ENCODE data around the gene GDPD4. TPM values are rescaled to one million over a fixed set of nuclear protein-coding genes. Genes with fewer than 3 reads are reported as not detected.
"Not testable (repeated sequence)": the region's sequence is repeated elsewhere in the genome, so short reads cannot be mapped to it uniquely, and the experiment has no call there.

GDPD4 gene
- total RNA-seq, 1 donor from 2014 or later = not detected

- Mint-ChIP-seq H3K27ac (no peak overlapping the region), H3K9me3 (no peaks in the 10 kb centered on the region), H3K36me3 (no peaks in the 10 kb centered on the region), H3K27me3 (ENCODE audit: low read depth) (no peaks in the 10 kb centered on the region), H3K4me3 (no peak overlapping the region), H3K4me1 (no peaks in the 10 kb centered on the region)
- TF ChIP-seq CTCF (IDR thresholded peaks at IDR 0.05; ENCODE audit: unreplicated experiment) = no peak
- DNase-seq (ENCODE audit: low spot score in 2 of 2, unreplicated experiment in 2 of 2) = no peak
Observed at GRCh38 chr11:77309401-77310085, 8.1 kb upstream of the GDPD4 start.

DNA sequence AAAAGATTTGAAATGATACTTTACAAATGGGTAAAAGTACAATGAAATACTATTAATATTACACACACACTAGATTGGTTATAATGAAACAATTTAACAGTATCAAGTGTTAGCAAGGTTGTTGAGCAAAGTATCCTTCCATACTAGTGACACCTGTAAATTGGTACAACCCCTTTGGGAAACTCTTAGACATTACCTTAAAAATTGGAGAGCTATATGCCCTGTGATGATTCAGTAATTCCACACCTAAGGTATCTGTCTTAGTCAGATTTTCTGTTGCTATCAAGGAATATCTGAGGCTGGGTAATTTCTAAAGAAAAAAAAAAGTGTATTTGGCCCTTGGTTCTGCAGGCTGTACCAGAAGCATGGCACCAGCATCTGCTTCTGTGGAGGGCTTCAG is 7.4 kb upstream of the GDPD4 start:
- Mint-ChIP-seq H3K9me3 (no peaks in the 10 kb centered on the region), H3K27me3 (ENCODE audit: low read depth) (no peaks in the 10 kb centered on the region), H3K4me3 (no peak overlapping the region), H3K27ac (no peak overlapping the region), H3K36me3 (no peaks in the 10 kb centered on the region), H3K4me1 (no peaks in the 10 kb centered on the region)
- TF ChIP-seq CTCF (IDR thresholded peaks at IDR 0.05; ENCODE audit: unreplicated experiment) = no peak
- no peak for DNase-seq (ENCODE audit: low spot score in 2 of 2, unreplicated experiment in 2 of 2)

DNA sequence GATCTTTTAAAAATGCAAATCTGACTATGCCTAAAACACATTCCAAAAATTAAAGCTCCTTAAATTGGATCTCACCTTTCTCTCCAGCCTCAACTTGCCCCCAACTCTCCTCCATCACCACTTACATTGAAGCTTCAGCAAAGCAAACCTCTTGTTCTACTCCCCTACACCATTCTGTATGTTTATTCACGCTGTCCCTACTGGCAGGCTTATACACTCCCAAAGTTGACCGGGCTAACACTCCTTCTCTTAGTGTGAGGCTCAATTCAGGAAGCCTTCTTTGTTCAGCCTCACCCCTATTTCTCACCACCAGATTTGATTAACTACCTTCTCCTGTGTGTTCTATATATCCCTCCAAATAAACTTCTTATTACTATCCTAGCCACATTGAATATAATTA is 1.8 kb upstream of the GDPD4 start:
- TF ChIP-seq CTCF (IDR thresholded peaks at IDR 0.05; ENCODE audit: unreplicated experiment) = no peak
- Mint-ChIP-seq H3K4me1 (no peaks in the 10 kb centered on the region), H3K4me3 (no peak overlapping the region), H3K27ac (no peak overlapping the region), H3K27me3 (ENCODE audit: low read depth) (no peaks in the 10 kb centered on the region), H3K9me3 (no peaks in the 10 kb centered on the region), H3K36me3 (no peaks in the 10 kb centered on the region)
- no peak for DNase-seq (ENCODE audit: low spot score in 2 of 2, unreplicated experiment in 2 of 2)

DNA sequence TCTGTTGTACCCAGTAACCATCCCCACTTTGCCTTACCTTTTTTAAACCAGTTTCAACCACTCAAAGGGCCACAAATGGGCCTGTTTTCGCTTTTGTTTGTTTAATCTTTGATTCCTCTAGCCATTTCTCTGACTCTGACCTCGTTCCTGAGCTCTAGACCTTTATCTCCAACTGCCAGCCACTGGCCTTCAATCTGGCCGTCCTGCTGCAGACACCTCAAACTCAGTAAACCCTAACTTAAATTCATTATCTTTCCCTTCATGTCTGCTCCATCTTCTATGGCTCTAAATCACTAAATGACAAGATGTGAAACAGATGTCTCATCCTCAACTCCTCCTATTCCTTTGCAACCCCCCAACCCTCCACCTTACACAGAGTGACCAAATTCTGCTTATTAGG is 1.3 kb upstream of the GDPD4 start:
- no peak for TF ChIP-seq CTCF (IDR thresholded peaks at IDR 0.05; ENCODE audit: unreplicated experiment)
- DNase-seq (ENCODE audit: low spot score in 2 of 2, unreplicated experiment in 2 of 2) = no peak
- no peaks in the 10 kb centered on the region for H3K9me3 Mint-ChIP-seq
- no peaks in the 10 kb centered on the region for H3K36me3 Mint-ChIP-seq
- no peaks in the 10 kb centered on the region for H3K27me3 Mint-ChIP-seq (ENCODE audit: low read depth)
- H3K4me3 Mint-ChIP-seq = no peak overlapping the region
- H3K27ac Mint-ChIP-seq = no peak overlapping the region
- no peaks in the 10 kb centered on the region for H3K4me1 Mint-ChIP-seq

DNA sequence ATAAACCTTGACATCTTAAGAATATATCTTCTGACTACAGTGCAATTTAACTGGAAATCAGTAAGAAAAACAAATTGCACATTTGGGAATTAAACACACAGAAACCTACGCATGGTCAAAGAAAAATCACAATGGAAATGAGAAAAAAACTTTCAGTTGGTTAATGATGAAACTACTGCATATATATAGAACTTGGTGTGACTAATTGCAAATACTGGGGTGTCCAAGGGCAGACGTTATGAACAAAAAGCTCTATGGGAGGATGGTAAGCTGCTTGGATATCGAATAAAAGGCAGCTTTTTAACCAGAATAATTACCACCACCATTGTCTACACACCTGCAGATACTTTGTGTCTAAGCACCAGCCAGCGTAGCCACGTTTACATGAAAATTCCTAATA is 791 bp downstream of the GDPD4 start:
- H3K4me3 Mint-ChIP-seq = no peak overlapping the region
- H3K36me3 Mint-ChIP-seq = no peaks in the 10 kb centered on the region
- no peaks in the 10 kb centered on the region for H3K9me3 Mint-ChIP-seq
- no peak for DNase-seq (ENCODE audit: low spot score in 2 of 2, unreplicated experiment in 2 of 2)
- H3K27me3 Mint-ChIP-seq (ENCODE audit: low read depth) = no peaks in the 10 kb centered on the region
- no peaks in the 10 kb centered on the region for H3K4me1 Mint-ChIP-seq
- H3K27ac Mint-ChIP-seq = no peak overlapping the region
- TF ChIP-seq CTCF (IDR thresholded peaks at IDR 0.05; ENCODE audit: unreplicated experiment) = no peak

DNA sequence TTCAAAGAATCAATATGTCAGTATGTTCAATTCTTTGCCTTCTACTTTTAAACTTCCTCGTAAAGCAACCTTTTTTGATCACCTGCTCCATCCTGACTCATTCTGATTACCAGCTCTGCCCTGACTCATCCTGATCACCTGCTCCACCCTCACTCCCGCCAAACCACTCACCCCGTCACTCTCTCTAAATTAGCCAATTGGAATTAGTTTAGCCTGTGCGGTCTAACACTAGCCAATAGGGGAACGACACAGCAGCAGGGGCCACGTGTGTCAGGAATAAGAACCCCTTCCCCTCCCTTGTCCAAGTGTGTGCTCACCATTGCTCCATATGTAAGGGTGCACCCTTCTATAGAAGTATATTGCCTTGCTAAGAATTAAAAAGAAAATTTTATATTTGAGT is 1.5 kb downstream of the GDPD4 start:
- not testable (repeated sequence) for H3K9me3 Mint-ChIP-seq; H3K36me3 Mint-ChIP-seq; H3K27ac Mint-ChIP-seq; H3K4me3 Mint-ChIP-seq; H3K27me3 Mint-ChIP-seq (ENCODE audit: low read depth); DNase-seq (ENCODE audit: low spot score in 2 of 2, unreplicated experiment in 2 of 2); H3K4me1 Mint-ChIP-seq
